H1 (cell line): Measurements from ENCODE around the gene PCNP.

Experiments
- CREB1 ChIP-seq: IDR thresholded peaks from 2 replicates; pipeline ENCODE4 v1.6.1; 2012; ENCODE audit warnings: inconsistent platforms
- CTCF ChIP-seq, 3 experiments: IDR thresholded peaks; 1 replicate in 2 of 3; 2 replicates in 1 of 3; pipeline versions ENCODE4 v1.5.1 to v1.6.1; 2011; ENCODE audit warnings: low read length in 3 of 3, mild to moderate bottlenecking in 3 of 3, inconsistent platforms in 2 of 3, low read depth in 1 of 3, moderate library complexity in 1 of 3; ENCODE audit not compliant: insufficient read depth in 1 of 3; ENCODE audit errors: control extremely low read depth in 1 of 3
- MAX ChIP-seq: IDR thresholded peaks from 2 replicates; pipeline ENCODE4 v1.6.1; 2012; ENCODE audit warnings: inconsistent platforms

- no peak for TF ChIP-seq MAX
- TF ChIP-seq CTCF (IDR thresholded peaks at IDR 0.05; ENCODE audit: control extremely low read depth in 1 of 3, insufficient read depth in 1 of 3, low read depth in 1 of 3, low read length in 3 of 3) = no peak
- TF ChIP-seq CREB1 = no peak
These were observed 24.5 kb upstream of the PCNP start for GRCh38 chr3:101549473-101549872.
